Measurements from ENCODE around the gene RTL1. TPM values are rescaled to one million over a fixed set of nuclear protein-coding genes. Genes with fewer than 3 reads are reported as not detected.

RTL1 gene
- total and polyA plus RNA-seq, 10 of the 15 experiments (the other 5 are each of a cell fraction or from before 2014, with no cell fraction given), result not detected

- intact Hi-C loops (cut with micrococcal nuclease; ENCODE audit: unreplicated experiment), result no loop called here
- no peak overlapping the region for H2AFZ ChIP-seq (ENCODE audit: control insufficient read depth, low read depth, low read length)
- H3K9me3 ChIP-seq (replicated peaks; ENCODE audit: control insufficient read depth, insufficient read depth, low read length), result no peaks in the 10 kb centered on the region
- ChIA-PET SMC1A (ENCODE audit: uncharacterized antibody, unreplicated experiment) (no interaction called here), POLR2A (no interaction called here), CTCF (no interaction called here), RAD21 (ENCODE audit: unreplicated experiment) (no interaction called here)
- no peak for FAIRE-seq
- H3K27me3 ChIP-seq (replicated peaks in 1 of 2; ENCODE audit: control insufficient read depth in 2 of 2, insufficient read depth in 2 of 2, low read length in 1 of 2), result no peaks in the 10 kb centered on the region
- BruUV-seq (replicated peaks), result no TSS peak
- no peak overlapping the region for H3K4me3 ChIP-seq
- no peak overlapping the region for H3K9ac ChIP-seq (ENCODE audit: control insufficient read depth, insufficient read depth, low read length)
- no peaks in the 10 kb centered on the region for H3K4me1 ChIP-seq (ENCODE audit: control insufficient read depth, insufficient read depth, low read length)
- ATAC-seq, result no peak
- 41% methylated on average over 22 of the region's 24 CpGs for WGBS (ENCODE audit: insufficient coverage, insufficient replicate concordance, low lambda C conversion rate, missing lambda C conversion rate)
- no peaks in the 10 kb centered on the region for H3K36me3 ChIP-seq (ENCODE audit: control insufficient read depth in 2 of 2, insufficient read depth in 2 of 2, low read length in 1 of 2)
- no peak overlapping the region for H3K27ac ChIP-seq (ENCODE audit: control insufficient read depth, insufficient read depth)
- in situ Hi-C loops (cut with MboI), result no loop called here
- DNase-seq (ENCODE audit: low read depth, low spot score), result no peak
- no peaks in the 10 kb centered on the region for H3K79me2 ChIP-seq (ENCODE audit: control insufficient read depth, insufficient read depth, low read length)
- no peaks in the 10 kb centered on the region for H4K20me1 ChIP-seq (ENCODE audit: control insufficient read depth, insufficient read depth)
- no peak overlapping the region for H3K4me2 ChIP-seq (ENCODE audit: control insufficient read depth, insufficient read depth)
- no peak for TF ChIP-seq SMAD5 (IDR thresholded peaks at IDR 0.05; ENCODE audit: low read depth)
These were observed 34.7 kb downstream of the RTL1 start for GRCh38 chr14:100868621-100869370.

GRCh38 chr14:100867631-100868315 lies 35.7 kb downstream of the RTL1 start:
- no peaks in the 10 kb centered on the region for H3K27me3 ChIP-seq (replicated peaks in 1 of 2; ENCODE audit: control insufficient read depth in 2 of 2, insufficient read depth in 2 of 2, low read length in 1 of 2)
- in situ Hi-C loops (cut with MboI), result no loop called here
- H3K4me1 ChIP-seq (ENCODE audit: control insufficient read depth, insufficient read depth, low read length), result no peaks in the 10 kb centered on the region
- no peaks in the 10 kb centered on the region for H3K36me3 ChIP-seq (ENCODE audit: control insufficient read depth in 2 of 2, insufficient read depth in 2 of 2, low read length in 1 of 2)
- ATAC-seq (no peak), DNase-seq (ENCODE audit: low read depth, low spot score) (no peak), FAIRE-seq (no peak)
- ChIA-PET RAD21 (ENCODE audit: unreplicated experiment) (no interaction called here), SMC1A (ENCODE audit: uncharacterized antibody, unreplicated experiment) (no interaction called here), POLR2A (no interaction called here), CTCF (no interaction called here)
- H2AFZ ChIP-seq (ENCODE audit: control insufficient read depth, low read depth, low read length), result no peak overlapping the region
- H3K9me3 ChIP-seq (replicated peaks; ENCODE audit: control insufficient read depth, insufficient read depth, low read length), result no peaks in the 10 kb centered on the region
- no peak for TF ChIP-seq ZNF274 (IDR thresholded peaks at IDR 0.05; ENCODE audit: insufficient read depth, insufficient read length)
- TF ChIP-seq POLR2AphosphoS2 (IDR thresholded peaks at IDR 0.05; ENCODE audit: low read depth, low read length), result no peak
- no peak for TF ChIP-seq CREB1 (IDR thresholded peaks at IDR 0.05; ENCODE audit: low read depth)
- no peak for TF ChIP-seq STAT1 (conservative IDR thresholded peaks at IDR 0.05)
- intact Hi-C loops (cut with micrococcal nuclease; ENCODE audit: unreplicated experiment), result no loop called here
- no peaks in the 10 kb centered on the region for H3K79me2 ChIP-seq (ENCODE audit: control insufficient read depth, insufficient read depth, low read length)
- no peak overlapping the region for H3K4me3 ChIP-seq
- WGBS (ENCODE audit: insufficient coverage, insufficient replicate concordance, low lambda C conversion rate, missing lambda C conversion rate), result 67% methylated on average over 12 of the region's 13 CpGs
- H4K20me1 ChIP-seq (ENCODE audit: control insufficient read depth, insufficient read depth), result no peaks in the 10 kb centered on the region
- no TSS peak for BruUV-seq (replicated peaks)
- no peak overlapping the region for H3K9ac ChIP-seq (ENCODE audit: control insufficient read depth, insufficient read depth, low read length)
- no peak overlapping the region for H3K4me2 ChIP-seq (ENCODE audit: control insufficient read depth, insufficient read depth)
- no peak overlapping the region for H3K27ac ChIP-seq (ENCODE audit: control insufficient read depth, insufficient read depth)

Measured in GM12878 (cell line).